ENCODE results near the gene BANK1.

The BANK1 gene

DNA sequence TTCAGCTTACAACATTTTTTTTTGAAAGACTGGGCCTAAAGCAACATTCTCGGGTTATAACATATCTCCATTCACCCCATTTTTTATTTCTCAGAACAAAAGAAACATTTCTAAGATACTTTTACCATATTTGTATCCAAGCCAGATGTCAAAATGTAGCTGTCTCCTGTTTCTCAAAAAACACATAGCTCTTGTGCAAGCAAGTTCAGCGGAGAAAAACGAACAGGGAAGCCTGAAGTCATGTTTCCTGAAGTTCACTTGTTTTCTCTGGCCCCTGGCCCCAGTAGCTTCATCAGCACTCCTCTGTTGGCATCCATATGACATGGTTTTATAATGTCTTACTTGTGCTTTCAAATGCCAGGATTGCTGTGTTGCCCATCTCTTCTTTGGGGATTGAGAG, 218.2 kb downstream of the BANK1 start (continued):
- TF ChIP-seq, protein P1, sequence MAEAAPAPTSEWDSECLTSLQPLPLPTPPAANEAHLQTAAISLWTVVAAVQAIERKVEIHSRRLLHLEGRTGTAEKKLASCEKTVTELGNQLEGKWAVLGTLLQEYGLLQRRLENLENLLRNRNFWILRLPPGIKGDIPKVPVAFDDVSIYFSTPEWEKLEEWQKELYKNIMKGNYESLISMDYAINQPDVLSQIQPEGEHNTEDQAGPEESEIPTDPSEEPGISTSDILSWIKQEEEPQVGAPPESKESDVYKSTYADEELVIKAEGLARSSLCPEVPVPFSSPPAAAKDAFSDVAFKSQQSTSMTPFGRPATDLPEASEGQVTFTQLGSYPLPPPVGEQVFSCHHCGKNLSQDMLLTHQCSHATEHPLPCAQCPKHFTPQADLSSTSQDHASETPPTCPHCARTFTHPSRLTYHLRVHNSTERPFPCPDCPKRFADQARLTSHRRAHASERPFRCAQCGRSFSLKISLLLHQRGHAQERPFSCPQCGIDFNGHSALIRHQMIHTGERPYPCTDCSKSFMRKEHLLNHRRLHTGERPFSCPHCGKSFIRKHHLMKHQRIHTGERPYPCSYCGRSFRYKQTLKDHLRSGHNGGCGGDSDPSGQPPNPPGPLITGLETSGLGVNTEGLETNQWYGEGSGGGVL (tag by site-specific recombination; IDR thresholded peaks at IDR 0.05) = no peak
- TF ChIP-seq, protein P2, sequence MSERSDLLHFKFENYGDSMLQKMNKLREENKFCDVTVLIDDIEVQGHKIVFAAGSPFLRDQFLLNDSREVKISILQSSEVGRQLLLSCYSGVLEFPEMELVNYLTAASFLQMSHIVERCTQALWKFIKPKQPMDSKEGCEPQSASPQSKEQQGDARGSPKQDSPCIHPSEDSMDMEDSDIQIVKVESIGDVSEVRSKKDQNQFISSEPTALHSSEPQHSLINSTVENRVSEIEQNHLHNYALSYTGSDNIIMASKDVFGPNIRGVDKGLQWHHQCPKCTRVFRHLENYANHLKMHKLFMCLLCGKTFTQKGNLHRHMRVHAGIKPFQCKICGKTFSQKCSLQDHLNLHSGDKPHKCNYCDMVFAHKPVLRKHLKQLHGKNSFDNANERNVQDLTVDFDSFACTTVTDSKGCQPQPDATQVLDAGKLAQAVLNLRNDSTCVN (tag by site-specific recombination; optimal IDR thresholded peaks at IDR 0.05) = no peak
- TF ChIP-seq, protein P3, sequence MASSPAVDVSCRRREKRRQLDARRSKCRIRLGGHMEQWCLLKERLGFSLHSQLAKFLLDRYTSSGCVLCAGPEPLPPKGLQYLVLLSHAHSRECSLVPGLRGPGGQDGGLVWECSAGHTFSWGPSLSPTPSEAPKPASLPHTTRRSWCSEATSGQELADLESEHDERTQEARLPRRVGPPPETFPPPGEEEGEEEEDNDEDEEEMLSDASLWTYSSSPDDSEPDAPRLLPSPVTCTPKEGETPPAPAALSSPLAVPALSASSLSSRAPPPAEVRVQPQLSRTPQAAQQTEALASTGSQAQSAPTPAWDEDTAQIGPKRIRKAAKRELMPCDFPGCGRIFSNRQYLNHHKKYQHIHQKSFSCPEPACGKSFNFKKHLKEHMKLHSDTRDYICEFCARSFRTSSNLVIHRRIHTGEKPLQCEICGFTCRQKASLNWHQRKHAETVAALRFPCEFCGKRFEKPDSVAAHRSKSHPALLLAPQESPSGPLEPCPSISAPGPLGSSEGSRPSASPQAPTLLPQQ (tag by site-specific recombination; IDR thresholded peaks at IDR 0.05) = no peak
- TF ChIP-seq ZNF707 (tag by site-specific recombination; IDR thresholded peaks at IDR 0.05) (no peak), ZFP69B (tag by site-specific recombination; IDR thresholded peaks at IDR 0.05) (no peak)
- TF ChIP-seq, protein P4, sequence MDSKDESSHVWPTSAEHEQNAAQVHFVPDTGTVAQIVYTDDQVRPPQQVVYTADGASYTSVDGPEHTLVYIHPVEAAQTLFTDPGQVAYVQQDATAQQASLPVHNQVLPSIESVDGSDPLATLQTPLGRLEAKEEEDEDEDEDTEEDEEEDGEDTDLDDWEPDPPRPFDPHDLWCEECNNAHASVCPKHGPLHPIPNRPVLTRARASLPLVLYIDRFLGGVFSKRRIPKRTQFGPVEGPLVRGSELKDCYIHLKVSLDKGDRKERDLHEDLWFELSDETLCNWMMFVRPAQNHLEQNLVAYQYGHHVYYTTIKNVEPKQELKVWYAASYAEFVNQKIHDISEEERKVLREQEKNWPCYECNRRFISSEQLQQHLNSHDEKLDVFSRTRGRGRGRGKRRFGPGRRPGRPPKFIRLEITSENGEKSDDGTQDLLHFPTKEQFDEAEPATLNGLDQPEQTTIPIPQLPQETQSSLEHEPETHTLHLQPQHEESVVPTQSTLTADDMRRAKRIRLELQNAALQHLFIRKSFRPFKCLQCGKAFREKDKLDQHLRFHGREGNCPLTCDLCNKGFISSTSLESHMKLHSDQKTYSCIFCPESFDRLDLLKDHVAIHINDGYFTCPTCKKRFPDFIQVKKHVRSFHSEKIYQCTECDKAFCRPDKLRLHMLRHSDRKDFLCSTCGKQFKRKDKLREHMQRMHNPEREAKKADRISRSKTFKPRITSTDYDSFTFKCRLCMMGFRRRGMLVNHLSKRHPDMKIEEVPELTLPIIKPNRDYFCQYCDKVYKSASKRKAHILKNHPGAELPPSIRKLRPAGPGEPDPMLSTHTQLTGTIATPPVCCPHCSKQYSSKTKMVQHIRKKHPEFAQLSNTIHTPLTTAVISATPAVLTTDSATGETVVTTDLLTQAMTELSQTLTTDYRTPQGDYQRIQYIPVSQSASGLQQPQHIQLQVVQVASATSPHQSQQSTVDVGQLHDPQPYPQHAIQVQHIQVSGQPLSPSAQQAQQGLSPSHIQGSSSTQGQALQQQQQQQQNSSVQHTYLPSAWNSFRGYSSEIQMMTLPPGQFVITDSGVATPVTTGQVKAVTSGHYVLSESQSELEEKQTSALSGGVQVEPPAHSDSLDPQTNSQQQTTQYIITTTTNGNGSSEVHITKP (tag by site-specific recombination; IDR thresholded peaks at IDR 0.05) = no peak
- TF ChIP-seq, protein P5, sequence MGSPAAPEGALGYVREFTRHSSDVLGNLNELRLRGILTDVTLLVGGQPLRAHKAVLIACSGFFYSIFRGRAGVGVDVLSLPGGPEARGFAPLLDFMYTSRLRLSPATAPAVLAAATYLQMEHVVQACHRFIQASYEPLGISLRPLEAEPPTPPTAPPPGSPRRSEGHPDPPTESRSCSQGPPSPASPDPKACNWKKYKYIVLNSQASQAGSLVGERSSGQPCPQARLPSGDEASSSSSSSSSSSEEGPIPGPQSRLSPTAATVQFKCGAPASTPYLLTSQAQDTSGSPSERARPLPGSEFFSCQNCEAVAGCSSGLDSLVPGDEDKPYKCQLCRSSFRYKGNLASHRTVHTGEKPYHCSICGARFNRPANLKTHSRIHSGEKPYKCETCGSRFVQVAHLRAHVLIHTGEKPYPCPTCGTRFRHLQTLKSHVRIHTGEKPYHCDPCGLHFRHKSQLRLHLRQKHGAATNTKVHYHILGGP (tag by site-specific recombination; IDR thresholded peaks at IDR 0.05) = no peak

DNA sequence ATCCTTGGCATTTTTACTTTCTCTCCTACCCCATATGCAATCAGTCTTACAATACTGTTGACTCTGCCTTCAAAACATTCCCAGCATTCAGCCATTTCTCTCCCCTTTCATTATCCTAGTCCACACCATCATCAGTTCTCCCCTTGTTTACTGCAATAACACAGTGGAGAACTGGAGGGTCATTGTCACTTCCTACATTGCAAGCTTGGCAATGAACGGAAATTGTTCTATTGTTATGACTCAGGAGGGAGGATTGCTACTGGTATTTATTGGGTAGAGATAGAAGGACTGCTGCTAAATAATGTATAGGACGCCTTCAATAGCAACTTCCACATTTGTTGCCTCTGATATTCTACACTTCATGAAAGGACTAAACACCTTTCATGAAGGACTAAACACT, 231.8 kb downstream of the BANK1 start:
- Histone ChIP-seq H3K9me3 (ENCODE audit: control insufficient read depth, insufficient read depth, low read depth, low read length) (no peaks in the 10 kb centered on the region), H3K4me1 (ENCODE audit: control insufficient read depth, insufficient read depth, low read length) (no peaks in the 10 kb centered on the region), H3K36me3 (ENCODE audit: control insufficient read depth in 2 of 2, insufficient read depth in 1 of 2, low read length in 2 of 2) (no peaks in the 10 kb centered on the region), H3K4me3 (ENCODE audit: low read depth, low read length) (no peak overlapping the region), H3K27ac (ENCODE audit: extremely low read depth, low read depth, low read length) (no peak overlapping the region)
- POLR2A ChIA-PET = no interaction called here
- CTCF ChIA-PET = no interaction called here
- TF ChIP-seq ZNF175 (tag by site-specific recombination; IDR thresholded peaks at IDR 0.05) (no peak), ZNF16 (tag by site-specific recombination; IDR thresholded peaks at IDR 0.05; ENCODE audit: low read depth) (no peak)

DNA sequence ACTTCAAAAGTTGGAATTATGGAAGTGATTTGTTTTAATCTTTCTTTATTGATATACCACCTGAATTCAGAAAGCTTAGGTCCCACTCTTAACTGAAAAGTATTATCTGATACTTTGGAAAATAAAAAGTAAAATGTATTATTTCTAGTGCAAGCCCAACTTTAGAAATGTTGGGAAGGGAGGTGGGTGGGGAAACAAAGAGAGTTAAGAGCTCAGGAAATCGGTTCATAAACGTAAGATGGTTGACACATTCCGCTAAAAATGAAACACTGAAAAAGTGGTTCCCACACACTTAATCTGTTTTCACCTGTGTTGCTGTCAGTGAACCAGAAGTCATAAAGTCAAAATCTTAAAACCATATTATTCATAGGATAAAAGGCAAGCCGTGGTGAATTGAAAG, 237.4 kb downstream of the BANK1 start:
- H3K4me1 ChIP-seq (ENCODE audit: control insufficient read depth, insufficient read depth, low read length) = no peaks in the 10 kb centered on the region
- ChIA-PET POLR2A (no interaction called here), CTCF (no interaction called here)
- H3K36me3 ChIP-seq (ENCODE audit: control insufficient read depth in 2 of 2, insufficient read depth in 1 of 2, low read length in 2 of 2) = no peaks in the 10 kb centered on the region
- H3K4me3 ChIP-seq (ENCODE audit: low read depth, low read length) = no peak overlapping the region
- no peak overlapping the region for H3K27ac ChIP-seq (ENCODE audit: extremely low read depth, low read depth, low read length)
- H3K9me3 ChIP-seq (ENCODE audit: control insufficient read depth, insufficient read depth, low read depth, low read length) = no peaks in the 10 kb centered on the region
- TF ChIP-seq ZNF23 (tag by site-specific recombination; IDR thresholded peaks at IDR 0.05; ENCODE audit: borderline replicate concordance) (no peak), MYNN (tag by site-specific recombination; IDR thresholded peaks at IDR 0.05; ENCODE audit: borderline replicate concordance) (no peak), GLI2 (tag by site-specific recombination; IDR thresholded peaks at IDR 0.05; ENCODE audit: borderline replicate concordance, low read depth) (no peak), ZNF623 (tag by site-specific recombination; IDR thresholded peaks at IDR 0.05) (no peak), ZNF324 (tag by site-specific recombination; IDR thresholded peaks at IDR 0.05) (no peak), KLF7 (tag by site-specific recombination; IDR thresholded peaks at IDR 0.05; ENCODE audit: borderline replicate concordance) (no peak), GLI4 (tag by site-specific recombination; IDR thresholded peaks at IDR 0.05) (no peak), REPIN1 (tag by site-specific recombination; IDR thresholded peaks at IDR 0.05; ENCODE audit: low read depth) (no peak), ZNF426 (tag by site-specific recombination; IDR thresholded peaks at IDR 0.05) (no peak), ZNF561 (tag by site-specific recombination; IDR thresholded peaks at IDR 0.05; ENCODE audit: borderline replicate concordance) (no peak)
- TF ChIP-seq, protein P6, sequence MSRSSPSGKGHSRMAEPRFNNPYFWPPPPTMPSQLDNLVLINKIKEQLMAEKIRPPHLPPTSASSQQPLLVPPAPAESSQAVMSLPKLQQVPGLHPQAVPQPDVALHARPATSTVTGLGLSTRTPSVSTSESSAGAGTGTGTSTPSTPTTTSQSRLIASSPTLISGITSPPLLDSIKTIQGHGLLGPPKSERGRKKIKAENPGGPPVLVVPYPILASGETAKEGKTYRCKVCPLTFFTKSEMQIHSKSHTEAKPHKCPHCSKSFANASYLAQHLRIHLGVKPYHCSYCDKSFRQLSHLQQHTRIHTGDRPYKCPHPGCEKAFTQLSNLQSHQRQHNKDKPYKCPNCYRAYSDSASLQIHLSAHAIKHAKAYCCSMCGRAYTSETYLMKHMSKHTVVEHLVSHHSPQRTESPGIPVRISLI (tag by site-specific recombination; IDR thresholded peaks at IDR 0.05) = no peak

Measured in HEK293 (cell line).